Measurements from ENCODE around the gene EIF2AK3.

The EIF2AK3 gene

DNA sequence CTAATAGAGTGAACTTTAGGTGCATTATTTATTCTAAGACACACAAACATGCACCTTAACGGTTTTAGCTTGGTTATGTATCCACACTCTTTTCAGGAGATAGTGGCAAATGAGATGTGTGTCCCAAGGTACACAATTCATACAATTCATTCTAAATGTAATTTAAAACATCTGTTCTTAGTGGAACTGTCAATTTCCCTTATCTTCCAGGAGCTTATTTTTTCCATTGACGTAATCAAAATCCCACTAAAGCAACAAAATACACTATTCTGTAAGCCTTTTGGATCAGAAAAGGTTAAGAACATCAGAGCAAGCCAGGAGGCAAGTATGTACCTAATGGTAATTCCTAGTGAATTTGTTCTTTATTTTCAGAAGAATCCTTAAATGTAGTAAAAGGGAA is 19.8 kb downstream of the EIF2AK3 start:
- TF ChIP-seq CTCF (conservative IDR thresholded peaks at IDR 0.05) (no peak), ZFX (IDR thresholded peaks at IDR 0.05) (no peak)
- H3K27ac ChIP-seq = no peak overlapping the region

GRCh38 chr2:88606371-88607030 is 20.8 kb downstream of the EIF2AK3 start:
- H3K27ac ChIP-seq = no peak overlapping the region

GRCh38 chr2:88603146-88603545 is 24.1 kb downstream of the EIF2AK3 start:
- H3K27ac ChIP-seq = no peak overlapping the region
- TF ChIP-seq ZFX (IDR thresholded peaks at IDR 0.05) (no peak), CTCF (conservative IDR thresholded peaks at IDR 0.05) (no peak)

More at GRCh38 chr2:88606371-88607030, 20.8 kb downstream of the EIF2AK3 start:
- TF ChIP-seq ZFX (IDR thresholded peaks at IDR 0.05) (no peak), CTCF (conservative IDR thresholded peaks at IDR 0.05) (no peak)

- H3K27ac ChIP-seq = no peak overlapping the region
- TF ChIP-seq ZFX (IDR thresholded peaks at IDR 0.05) = no peak
- no peak for TF ChIP-seq CTCF (conservative IDR thresholded peaks at IDR 0.05)
These were observed 25.2 kb downstream of the EIF2AK3 start for GRCh38 chr2:88602022-88602421.

DNA sequence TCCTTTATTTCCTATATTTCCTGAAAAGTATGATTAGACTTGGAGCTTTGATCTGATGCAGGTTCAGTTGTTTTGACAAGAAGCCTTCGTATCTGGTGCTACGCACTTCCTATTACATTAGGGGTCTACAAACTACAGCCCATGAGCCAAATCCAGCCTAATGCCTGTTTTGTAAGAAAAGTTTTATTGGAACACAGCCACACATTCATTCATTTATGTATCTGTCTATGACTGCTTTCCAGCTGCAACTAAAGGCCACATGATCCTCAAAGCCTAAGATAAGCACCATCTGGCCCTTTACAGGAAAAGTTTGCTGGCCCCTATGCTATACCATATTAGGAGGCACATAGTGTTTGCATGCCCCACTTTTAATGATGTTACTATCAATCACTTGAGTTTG is 26.0 kb downstream of the EIF2AK3 start:
- TF ChIP-seq ZFX (IDR thresholded peaks at IDR 0.05) (no peak), CTCF (conservative IDR thresholded peaks at IDR 0.05) (no peak)
- H3K27ac ChIP-seq = no peak overlapping the region

GRCh38 chr2:88600038-88600465 is 27.2 kb downstream of the EIF2AK3 start:
- TF ChIP-seq ZFX (IDR thresholded peaks at IDR 0.05) = no peak
- TF ChIP-seq CTCF (conservative IDR thresholded peaks at IDR 0.05) = no peak
- H3K27ac ChIP-seq = no peak overlapping the region

- H3K27ac ChIP-seq = no peak overlapping the region
These were observed 27.7 kb downstream of the EIF2AK3 start for GRCh38 chr2:88599527-88599926.

More at GRCh38 chr2:88599527-88599926, 27.7 kb downstream of the EIF2AK3 start:
- TF ChIP-seq CTCF (conservative IDR thresholded peaks at IDR 0.05) (no peak), ZFX (IDR thresholded peaks at IDR 0.05) (no peak)
